ENCODE results near the gene C19orf85.

The C19orf85 gene

GRCh38 chr19:55489711-55490477, 25.3 kb upstream of the C19orf85 start:
- no peak for FAIRE-seq

- no peak for FAIRE-seq
Observed at GRCh38 chr19:55488986-55489710, 24.6 kb upstream of the C19orf85 start.

GRCh38 chr19:55487924-55488687, 23.6 kb upstream of the C19orf85 start, which contains the start of gene SSC5D:
Gene SSC5D (plus strand): TSS chr19:55488436. CDS start chr19:55488590, 154 bp downstream.
- no peak for FAIRE-seq

GRCh38 chr19:55486971-55487923, 22.7 kb upstream of the C19orf85 start:
- no peak for FAIRE-seq

- no peak for FAIRE-seq
Observed at GRCh38 chr19:55486043-55486970, 21.8 kb upstream of the C19orf85 start.

GRCh38 chr19:55485439-55486011, 21.0 kb upstream of the C19orf85 start:
- FAIRE-seq, result no peak

GRCh38 chr19:55484593-55485438, 20.3 kb upstream of the C19orf85 start, which contains the start of gene NAT14:
Gene NAT14 (plus strand): TSS chr19:55485188. CDS start chr19:55485709, 521 bp downstream.
- FAIRE-seq, result no peak

GRCh38 chr19:55483706-55484592, 19.4 kb upstream of the C19orf85 start:
- FAIRE-seq, result no peak

- no peak for FAIRE-seq
Observed at GRCh38 chr19:55482967-55483705, 18.6 kb upstream of the C19orf85 start.

GRCh38 chr19:55482156-55482961, 17.8 kb upstream of the C19orf85 start:
- FAIRE-seq, result no peak

GRCh38 chr19:55481794-55482155, 17.2 kb upstream of the C19orf85 start:
- FAIRE-seq, result no peak

- FAIRE-seq, result no peak
Observed at GRCh38 chr19:55481148-55481793, 16.7 kb upstream of the C19orf85 start.

GRCh38 chr19:55479451-55480230, 15.1 kb upstream of the C19orf85 start:
- FAIRE-seq, result no peak

- FAIRE-seq, result no peak
Observed at GRCh38 chr19:55479045-55479444, 14.5 kb upstream of the C19orf85 start.

GRCh38 chr19:55478364-55478763, 13.8 kb upstream of the C19orf85 start:
- no peak for FAIRE-seq

GRCh38 chr19:55477905-55478304, 13.4 kb upstream of the C19orf85 start:
- FAIRE-seq, result no peak

Data from TTC549 (cell line).